Activated B cell treated with CpG ODN at 0.5 μM for 24 hours (primary cell): ENCODE results near the gene ANO5. TPM values are rescaled to one million over a fixed set of nuclear protein-coding genes. Genes with fewer than 3 reads are reported as not detected.
"Not testable (repeated sequence)": the region's sequence is repeated elsewhere in the genome, so short reads cannot be mapped to it uniquely, and the experiment has no call there.

Source experiments
- ATAC-seq: fragments of 200-7000 bp; cut with Tn5 transposase; one replicate; pipeline ENCODE4 v1.10.0; 2021; ENCODE audit warnings: low read depth, mild to moderate bottlenecking, moderate library complexity
- CTCF ChIA-PET: fragments of 350-600 bp; sonication (Branson Sonifier 250); formaldehyde crosslinking; loops from one replicate; lab custom pipeline; 2021; ENCODE audit warnings: antibody characterized with exemption; lab: Charles Lee
- POLR2A ChIA-PET: fragments of 350-600 bp; sonication (Branson Sonifier 250); formaldehyde crosslinking; loops from one replicate; lab custom pipeline; 2021; ENCODE audit warnings: antibody characterized with exemption; lab: Charles Lee
- DNase-seq: peaks from one replicate; pipeline ENCODE4 v3.0.0; 2022
- H3K27ac Mint-ChIP-seq: one replicate; pipeline ENCODE4 v1.8.0; 2020; ENCODE audit warnings: mixed read lengths
- H3K27me3 Mint-ChIP-seq: one replicate; pipeline ENCODE4 v1.8.0; 2021; ENCODE audit warnings: mixed read lengths
- H3K36me3 Mint-ChIP-seq: one replicate; pipeline ENCODE4 v1.8.0; 2021; ENCODE audit warnings: low read depth, mixed read lengths
- H3K4me1 Mint-ChIP-seq: one replicate; pipeline ENCODE4 v1.8.0; 2021; ENCODE audit warnings: mixed read lengths
- H3K4me3 Mint-ChIP-seq: one replicate; pipeline ENCODE4 v1.8.0; 2020; ENCODE audit warnings: mild to moderate bottlenecking, mixed read lengths
- H3K9me3 Mint-ChIP-seq: one replicate; pipeline ENCODE4 v1.8.0; 2020; ENCODE audit warnings: mixed read lengths
- intact Hi-C: fragments of 100-400 bp; cut with micrococcal nuclease; formaldehyde crosslinking; loops from one replicate; pipeline ENCODE4 v1.15.1; 2024
- total RNA-seq: library from RNA; stranded (reverse); gene quantifications from 2 replicates; pipeline ENCODE4 v1.2.3, GENCODE V29; 2022
- TF ChIP-seq, protein P1 (sequence below): fragments of 200-600 bp; IDR thresholded peaks from one replicate; pipeline ENCODE4 v1.8.0; 2022; ENCODE audit warnings: antibody characterized with exemption, mild to moderate bottlenecking

The ANO5 gene
- total RNA-seq, 1 donor from 2014 or later: not detected

DNA sequence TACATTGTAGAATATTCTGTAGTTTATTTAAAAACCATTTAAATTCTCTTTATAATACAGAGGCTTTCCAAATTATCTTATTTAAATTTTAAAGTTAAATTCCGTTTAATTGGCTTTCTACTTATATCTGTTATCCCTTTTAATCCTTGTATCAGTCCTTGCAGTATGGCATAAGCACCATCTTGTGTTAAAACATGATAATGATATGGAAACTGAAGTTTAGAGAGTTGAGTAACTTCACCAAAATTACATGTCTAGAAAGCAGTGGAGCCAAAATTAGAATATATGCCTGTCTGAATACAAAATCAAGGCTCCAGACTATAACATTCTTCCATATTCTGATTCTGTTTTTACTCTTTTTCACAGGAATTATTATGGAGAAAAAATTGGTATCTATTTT, 57.0 kb downstream of the ANO5 start:
- ChIA-PET POLR2A (no interaction called here), CTCF (no interaction called here)
- H3K4me1 Mint-ChIP-seq: no peaks in the 10 kb centered on the region
- no peaks in the 10 kb centered on the region for H3K9me3 Mint-ChIP-seq
- DNase-seq: no peak
- TF ChIP-seq, protein P1, sequence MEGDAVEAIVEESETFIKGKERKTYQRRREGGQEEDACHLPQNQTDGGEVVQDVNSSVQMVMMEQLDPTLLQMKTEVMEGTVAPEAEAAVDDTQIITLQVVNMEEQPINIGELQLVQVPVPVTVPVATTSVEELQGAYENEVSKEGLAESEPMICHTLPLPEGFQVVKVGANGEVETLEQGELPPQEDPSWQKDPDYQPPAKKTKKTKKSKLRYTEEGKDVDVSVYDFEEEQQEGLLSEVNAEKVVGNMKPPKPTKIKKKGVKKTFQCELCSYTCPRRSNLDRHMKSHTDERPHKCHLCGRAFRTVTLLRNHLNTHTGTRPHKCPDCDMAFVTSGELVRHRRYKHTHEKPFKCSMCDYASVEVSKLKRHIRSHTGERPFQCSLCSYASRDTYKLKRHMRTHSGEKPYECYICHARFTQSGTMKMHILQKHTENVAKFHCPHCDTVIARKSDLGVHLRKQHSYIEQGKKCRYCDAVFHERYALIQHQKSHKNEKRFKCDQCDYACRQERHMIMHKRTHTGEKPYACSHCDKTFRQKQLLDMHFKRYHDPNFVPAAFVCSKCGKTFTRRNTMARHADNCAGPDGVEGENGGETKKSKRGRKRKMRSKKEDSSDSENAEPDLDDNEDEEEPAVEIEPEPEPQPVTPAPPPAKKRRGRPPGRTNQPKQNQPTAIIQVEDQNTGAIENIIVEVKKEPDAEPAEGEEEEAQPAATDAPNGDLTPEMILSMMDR: no peak
- no peak overlapping the region for H3K4me3 Mint-ChIP-seq
- no peak overlapping the region for H3K27ac Mint-ChIP-seq
- H3K36me3 Mint-ChIP-seq: no peaks in the 10 kb centered on the region
- intact Hi-C loops: no loop called here
- peaks cover 3% of the 10 kb centered on the region for H3K27me3 Mint-ChIP-seq
- no peak for ATAC-seq

DNA sequence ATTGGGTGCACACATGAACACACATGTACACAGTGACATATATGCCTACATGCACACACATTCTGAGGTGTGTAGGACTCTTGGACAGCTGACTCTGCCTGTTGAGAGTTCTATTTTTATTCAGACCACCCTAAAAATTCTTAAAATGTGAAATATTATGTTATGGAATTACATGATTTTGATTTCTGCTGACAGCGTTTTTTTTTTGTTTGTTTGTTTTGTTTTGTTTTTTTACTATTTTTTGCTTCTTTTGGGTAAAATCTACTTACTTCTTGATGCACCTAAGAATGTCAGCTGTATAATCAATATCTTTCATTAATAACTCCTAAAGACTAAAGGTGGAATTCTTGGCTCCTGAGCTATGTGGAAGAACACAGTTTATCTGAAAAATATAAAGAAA, 64.0 kb downstream of the ANO5 start:
- Mint-ChIP-seq H3K36me3 (no peaks in the 10 kb centered on the region), H3K9me3 (no peaks in the 10 kb centered on the region), H3K4me1 (no peaks in the 10 kb centered on the region), H3K4me3 (no peak overlapping the region), H3K27me3 (no peaks in the 10 kb centered on the region), H3K27ac (no peak overlapping the region)
- intact Hi-C loops: no loop called here
- DNase-seq: no peak
- ChIA-PET POLR2A (no interaction called here), CTCF (no interaction called here)
- TF ChIP-seq, protein P1: no peak
- no peak for ATAC-seq

- Mint-ChIP-seq H3K36me3 (no peaks in the 10 kb centered on the region), H3K4me1 (no peaks in the 10 kb centered on the region), H3K27ac (no peak overlapping the region), H3K9me3 (no peaks in the 10 kb centered on the region), H3K4me3 (no peak overlapping the region), H3K27me3 (no peaks in the 10 kb centered on the region)
- TF ChIP-seq, protein P1: no peak
- DNase-seq (no peak), ATAC-seq (no peak)
- intact Hi-C loops: no loop called here
- POLR2A ChIA-PET: no interaction called here
- CTCF ChIA-PET: no interaction called here
These were observed 70.7 kb downstream of the ANO5 start for GRCh38 chr11:22263613-22264012.

- POLR2A ChIA-PET, DNase-seq, ATAC-seq, H3K9me3 Mint-ChIP-seq, H3K27me3 Mint-ChIP-seq, H3K27ac Mint-ChIP-seq, intact Hi-C loops, H3K4me3 Mint-ChIP-seq, H3K36me3 Mint-ChIP-seq, H3K4me1 Mint-ChIP-seq, CTCF ChIA-PET: not testable (repeated sequence)
These were observed 76.2 kb downstream of the ANO5 start for GRCh38 chr11:22268983-22269624.

- TF ChIP-seq, protein P1: no peak
- intact Hi-C loops: no loop called here
- Mint-ChIP-seq H3K4me3 (no peak overlapping the region), H3K4me1 (no peaks in the 10 kb centered on the region), H3K27ac (no peak overlapping the region), H3K36me3 (no peaks in the 10 kb centered on the region), H3K27me3 (no peaks in the 10 kb centered on the region), H3K9me3 (no peaks in the 10 kb centered on the region)
- ChIA-PET CTCF (no interaction called here), POLR2A (no interaction called here)
- no peak for DNase-seq
- ATAC-seq: no peak
These were observed 80.9 kb downstream of the ANO5 start for GRCh38 chr11:22273781-22274180.

- no peak overlapping the region for H3K27ac Mint-ChIP-seq
- no peak for ATAC-seq
- intact Hi-C loops: no loop called here
- ChIA-PET CTCF (no interaction called here), POLR2A (no interaction called here)
- no peaks in the 10 kb centered on the region for H3K9me3 Mint-ChIP-seq
- no peaks in the 10 kb centered on the region for H3K4me1 Mint-ChIP-seq
- DNase-seq: no peak
- H3K27me3 Mint-ChIP-seq: no peaks in the 10 kb centered on the region
- TF ChIP-seq, protein P1: no peak
- no peaks in the 10 kb centered on the region for H3K36me3 Mint-ChIP-seq
- no peak overlapping the region for H3K4me3 Mint-ChIP-seq
These were observed 82.7 kb downstream of the ANO5 start for GRCh38 chr11:22275600-22275999.
